Subcutaneous adipose tissue (tissue), 4 donors: ENCODE results near the gene AGO3. TPM values are rescaled to one million over a fixed set of nuclear protein-coding genes. Genes with fewer than 3 reads are reported as not detected.

Experiments
- total RNA-seq, 4 donors: library from RNA; depleted of rRNA; stranded (reverse); fragments of >200 nt; gene quantifications; one replicate each; pipeline ENCODE4 v1.1.0, GENCODE V29; 2016
- TF ChIP-seq, protein P1 (sequence below): fragments of 450-650 bp; IDR thresholded peaks from one replicate; pipeline ENCODE4 v1.5.1; 2016; ENCODE audit warnings: low read depth, mild to moderate bottlenecking, control low read depth, antibody characterized with exemption, moderate library complexity

Gene AGO3
- total RNA-seq, 4 donors from 2014 or later, result 22.2 to 29.7 (median 25.6) TPM

DNA sequence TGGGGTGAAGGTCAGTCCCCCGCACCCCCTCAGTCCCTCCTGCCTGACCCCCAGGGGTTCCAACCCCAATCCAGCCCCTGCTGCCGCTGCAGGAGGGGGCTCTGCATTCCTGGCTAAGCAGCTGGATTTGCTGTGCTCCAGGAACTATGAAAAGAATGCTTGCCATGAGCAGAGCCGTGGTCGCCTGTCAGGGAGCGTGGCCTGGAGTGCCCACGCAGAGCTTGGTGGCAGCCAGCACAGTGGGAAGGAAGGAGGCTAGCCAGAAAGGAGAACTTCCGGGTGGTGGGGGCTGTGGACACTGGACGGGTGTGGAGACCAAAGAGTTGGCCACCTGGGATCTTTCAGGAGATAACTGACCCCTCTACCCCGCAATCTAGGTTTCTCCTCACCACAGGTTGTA lies 188.6 kb downstream of the AGO3 start:
- TF ChIP-seq, protein P1, sequence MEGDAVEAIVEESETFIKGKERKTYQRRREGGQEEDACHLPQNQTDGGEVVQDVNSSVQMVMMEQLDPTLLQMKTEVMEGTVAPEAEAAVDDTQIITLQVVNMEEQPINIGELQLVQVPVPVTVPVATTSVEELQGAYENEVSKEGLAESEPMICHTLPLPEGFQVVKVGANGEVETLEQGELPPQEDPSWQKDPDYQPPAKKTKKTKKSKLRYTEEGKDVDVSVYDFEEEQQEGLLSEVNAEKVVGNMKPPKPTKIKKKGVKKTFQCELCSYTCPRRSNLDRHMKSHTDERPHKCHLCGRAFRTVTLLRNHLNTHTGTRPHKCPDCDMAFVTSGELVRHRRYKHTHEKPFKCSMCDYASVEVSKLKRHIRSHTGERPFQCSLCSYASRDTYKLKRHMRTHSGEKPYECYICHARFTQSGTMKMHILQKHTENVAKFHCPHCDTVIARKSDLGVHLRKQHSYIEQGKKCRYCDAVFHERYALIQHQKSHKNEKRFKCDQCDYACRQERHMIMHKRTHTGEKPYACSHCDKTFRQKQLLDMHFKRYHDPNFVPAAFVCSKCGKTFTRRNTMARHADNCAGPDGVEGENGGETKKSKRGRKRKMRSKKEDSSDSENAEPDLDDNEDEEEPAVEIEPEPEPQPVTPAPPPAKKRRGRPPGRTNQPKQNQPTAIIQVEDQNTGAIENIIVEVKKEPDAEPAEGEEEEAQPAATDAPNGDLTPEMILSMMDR, result no peak

Other genes with a start within 250 kb of the AGO3 start
- gene C1orf216, start 212.2 kb upstream of the AGO3 start, total RNA-seq, result 10 to 100 TPM in 3 of 4 donors, 1 to 10 TPM in 1; 6.4 to 14.8 (median 12.5) TPM
- gene CLSPN, start 161.1 kb upstream of the AGO3 start, total RNA-seq, result 1 to 10 TPM in 1 of 4 donors, under 1 TPM in 3; 0.33 to 1.9 (median 0.50) TPM
- 10 to 100 TPM; 18.1 to 23.6 (median 18.7) TPM for gene AGO4, start 123.1 kb upstream of the AGO3 start, total RNA-seq
- 10 to 100 TPM; 13.2 to 26.3 (median 20.1) TPM for gene AGO1, start 47.9 kb upstream of the AGO3 start, total RNA-seq
- gene TEKT2, start 153.0 kb downstream of the AGO3 start, total RNA-seq, result under 1 TPM in 1 of 4 donors, not detected in 3; 0.57 TPM
- 10 to 100 TPM; 18.9 to 35.9 (median 29.7) TPM for gene ADPRS, start 157.8 kb downstream of the AGO3 start, total RNA-seq
- 1 to 10 TPM; 1.1 to 5.9 (median 3.3) TPM for gene COL8A2, start 194.1 kb downstream of the AGO3 start, total RNA-seq
- 100 to 1,000 TPM in 2 of 4 donors, 10 to 100 TPM in 2; 64.6 to 104 (median 91.0) TPM for gene TRAPPC3, start 218.4 kb downstream of the AGO3 start, total RNA-seq
- 100 to 1,000 TPM in 1 of 4 donors, 10 to 100 TPM in 3; 73.1 to 227 (median 77.9) TPM for gene MAP7D1, start 225.1 kb downstream of the AGO3 start, total RNA-seq